Measurements from ENCODE around the gene NDST3. TPM values are rescaled to one million over a fixed set of nuclear protein-coding genes. Genes with fewer than 3 reads are reported as not detected.

The NDST3 gene
- total RNA-seq, 3 donors from 2014 or later = 0.29 TPM; not detected in 2

- Histone ChIP-seq H3K36me3 (no peaks in the 10 kb centered on the region), H3K27ac (no peak overlapping the region), H3K9me3 (no peaks in the 10 kb centered on the region), H3K4me3 (no peak overlapping the region), H3K4me1 (no peaks in the 10 kb centered on the region), H3K27me3 (no peaks in the 10 kb centered on the region)
- intact Hi-C loops (cut with DNase I; ENCODE audit: low total_unique reads) = no loop called here
- TF ChIP-seq CTCF (IDR thresholded peaks at IDR 0.05) (no peak), POLR2A (IDR thresholded peaks at IDR 0.05) (no peak), POLR2AphosphoS5 (IDR thresholded peaks at IDR 0.05) (no peak)
- DNase-seq (ENCODE audit: low spot score in 2 of 2) = no peak
Observed at GRCh38 chr4:118173126-118173525, 138.8 kb downstream of the NDST3 start.

- no peak overlapping the region for H3K27ac ChIP-seq
- H3K4me3 ChIP-seq = no peak overlapping the region
- no peaks in the 10 kb centered on the region for H3K9me3 ChIP-seq
- H3K4me1 ChIP-seq = no peaks in the 10 kb centered on the region
- no peak for DNase-seq (ENCODE audit: low spot score in 2 of 2)
- TF ChIP-seq CTCF (IDR thresholded peaks at IDR 0.05) = no peak
- TF ChIP-seq POLR2A (IDR thresholded peaks at IDR 0.05) = no peak
- TF ChIP-seq POLR2AphosphoS5 (IDR thresholded peaks at IDR 0.05) = no peak
- H3K36me3 ChIP-seq = no peaks in the 10 kb centered on the region
- intact Hi-C loops (cut with DNase I; ENCODE audit: low total_unique reads) = no loop called here
- H3K27me3 ChIP-seq = no peaks in the 10 kb centered on the region
Observed at GRCh38 chr4:118173956-118174725, 139.9 kb downstream of the NDST3 start.

DNA sequence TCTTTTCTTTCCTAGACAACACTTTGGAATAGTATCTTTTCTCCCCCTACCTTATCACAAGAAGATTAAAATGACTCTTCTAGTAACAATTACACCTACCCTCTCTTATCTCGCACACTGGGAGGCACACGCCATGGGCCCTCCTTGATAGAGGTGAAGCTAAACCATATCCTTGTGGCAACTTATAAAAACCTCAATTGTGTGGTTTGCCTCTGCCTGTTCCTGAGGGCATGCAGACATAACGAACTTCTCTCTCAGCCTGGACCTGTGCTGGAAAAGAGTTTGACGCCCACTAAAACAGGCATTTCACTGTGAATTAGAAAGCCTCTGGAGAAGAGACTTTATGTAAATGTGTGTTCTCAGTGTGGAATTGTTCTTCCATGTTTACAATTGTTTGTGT, 141.2 kb downstream of the NDST3 start:
- DNase-seq (ENCODE audit: low spot score in 2 of 2) = no peak
- Histone ChIP-seq H3K27ac (no peak overlapping the region), H3K27me3 (no peaks in the 10 kb centered on the region), H3K4me3 (no peak overlapping the region), H3K4me1 (no peaks in the 10 kb centered on the region), H3K9me3 (no peaks in the 10 kb centered on the region), H3K36me3 (no peaks in the 10 kb centered on the region)
- TF ChIP-seq POLR2AphosphoS5 (IDR thresholded peaks at IDR 0.05) (no peak), CTCF (IDR thresholded peaks at IDR 0.05) (no peak), POLR2A (IDR thresholded peaks at IDR 0.05) (no peak)
- intact Hi-C loops (cut with DNase I; ENCODE audit: low total_unique reads) = no loop called here

GRCh38 chr4:118177126-118177525, 142.8 kb downstream of the NDST3 start:
- intact Hi-C loops (cut with DNase I; ENCODE audit: low total_unique reads) = no loop called here
- no peaks in the 10 kb centered on the region for H3K4me1 ChIP-seq
- no peak overlapping the region for H3K4me3 ChIP-seq
- no peak for DNase-seq (ENCODE audit: low spot score in 2 of 2)
- H3K27ac ChIP-seq = no peak overlapping the region
- H3K27me3 ChIP-seq = no peaks in the 10 kb centered on the region
- TF ChIP-seq POLR2A (IDR thresholded peaks at IDR 0.05) = no peak
- TF ChIP-seq POLR2AphosphoS5 (IDR thresholded peaks at IDR 0.05) = no peak
- TF ChIP-seq CTCF (IDR thresholded peaks at IDR 0.05) = no peak
- H3K36me3 ChIP-seq = no peaks in the 10 kb centered on the region
- no peaks in the 10 kb centered on the region for H3K9me3 ChIP-seq

DNA sequence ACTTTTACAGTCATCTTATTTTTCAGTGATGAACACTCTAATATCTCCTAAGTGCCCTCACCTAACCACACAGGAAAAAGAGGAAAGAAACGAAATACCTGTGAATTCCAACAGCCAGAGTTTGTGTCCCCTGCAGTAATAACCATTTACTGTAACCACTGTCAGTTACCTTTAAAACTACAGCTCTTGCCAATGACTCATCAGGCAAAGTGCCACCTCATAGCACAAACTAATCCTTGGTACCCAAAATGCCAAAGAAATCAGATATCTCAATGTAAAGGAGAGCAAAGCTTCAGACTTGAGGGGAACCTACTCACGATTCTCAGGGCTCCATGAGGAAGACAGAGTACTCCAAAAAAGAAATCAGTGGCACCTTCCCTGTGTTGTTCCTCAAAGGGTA, 146.5 kb downstream of the NDST3 start:
- Histone ChIP-seq H3K27me3 (no peaks in the 10 kb centered on the region), H3K4me3 (no peak overlapping the region), H3K9me3 (no peaks in the 10 kb centered on the region), H3K36me3 (no peaks in the 10 kb centered on the region), H3K27ac (no peak overlapping the region), H3K4me1 (no peaks in the 10 kb centered on the region)
- intact Hi-C loops (cut with DNase I; ENCODE audit: low total_unique reads) = no loop called here
- TF ChIP-seq POLR2AphosphoS5 (IDR thresholded peaks at IDR 0.05) (no peak), POLR2A (IDR thresholded peaks at IDR 0.05) (no peak), CTCF (IDR thresholded peaks at IDR 0.05) (no peak)
- no peak for DNase-seq (ENCODE audit: low spot score in 2 of 2)

Measured in breast epithelium (tissue), 4 donors.